ENCODE data around the gene TPD52L1. TPM values are rescaled to one million over a fixed set of nuclear protein-coding genes. Genes with fewer than 3 reads are reported as not detected.

TPD52L1 gene
- total and polyA plus RNA-seq, 2 of the 13 experiments (the other 11 are each of a cell fraction or from before 2014, with no cell fraction given) = 0.49 to 0.53 TPM

DNA sequence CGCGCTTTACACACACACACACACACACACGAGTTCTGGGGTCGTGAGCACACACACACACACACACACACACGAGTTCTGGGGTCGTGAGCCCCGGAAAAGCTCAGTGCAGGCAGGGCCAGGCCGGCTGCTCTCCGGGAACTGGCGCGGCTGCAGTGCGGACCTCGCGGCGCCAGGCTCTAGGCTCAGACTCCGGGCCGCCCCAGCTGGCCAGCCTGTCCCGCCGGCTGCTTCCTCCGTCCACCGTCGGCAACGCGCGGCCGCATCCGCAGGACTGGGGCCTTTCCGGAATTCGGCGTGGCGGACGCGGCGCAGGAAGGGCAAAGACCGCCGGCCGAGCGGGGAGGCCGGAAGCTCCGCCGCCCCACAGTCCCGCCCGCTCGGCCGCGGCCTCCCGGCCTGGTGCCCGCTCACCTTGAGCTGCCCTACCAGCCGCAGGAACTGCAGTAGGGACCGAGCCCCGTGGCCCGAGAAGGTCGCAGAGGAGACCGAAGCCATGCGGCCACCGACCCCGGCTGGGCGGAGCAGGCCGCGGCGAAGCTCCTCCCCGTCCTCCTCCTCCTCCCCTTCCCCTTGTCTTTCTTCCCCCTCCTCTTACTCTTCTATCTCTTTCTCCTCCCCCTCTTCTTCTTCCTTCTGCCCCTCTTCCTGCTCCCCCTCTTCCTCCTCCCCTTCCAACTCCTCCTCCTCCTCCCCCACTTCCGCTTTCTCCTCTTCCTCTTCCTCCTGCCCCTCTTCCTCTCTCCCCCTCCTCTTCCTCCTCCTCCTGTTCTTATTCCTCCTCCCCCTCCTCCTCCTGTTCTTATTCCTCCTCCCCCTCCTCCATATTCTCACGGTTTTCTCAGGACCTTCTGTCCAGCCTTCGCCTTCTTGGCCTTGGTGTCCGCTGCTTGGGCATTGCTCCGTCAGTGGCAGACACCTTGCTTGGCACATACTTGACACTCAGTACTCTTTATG lies 148.1 kb downstream of the TPD52L1 start, which contains the start of gene HDDC2 (continued):
- TF ChIP-seq GATAD2A (CRISPR knock-in tag; IDR thresholded peaks at IDR 0.05) = peak; percentile 51; the same call in 1 of the 2 replicates
- TF ChIP-seq ZNF766 (CRISPR knock-in tag; IDR thresholded peaks at IDR 0.05; ENCODE audit: borderline replicate concordance) = peak; percentile 96
- TF ChIP-seq ATF7 (IDR thresholded peaks at IDR 0.05) = no peak
- TF ChIP-seq ATF7 (CRISPR knock-in tag; IDR thresholded peaks at IDR 0.05) = peak; percentile 90
- TF ChIP-seq, protein P1, sequence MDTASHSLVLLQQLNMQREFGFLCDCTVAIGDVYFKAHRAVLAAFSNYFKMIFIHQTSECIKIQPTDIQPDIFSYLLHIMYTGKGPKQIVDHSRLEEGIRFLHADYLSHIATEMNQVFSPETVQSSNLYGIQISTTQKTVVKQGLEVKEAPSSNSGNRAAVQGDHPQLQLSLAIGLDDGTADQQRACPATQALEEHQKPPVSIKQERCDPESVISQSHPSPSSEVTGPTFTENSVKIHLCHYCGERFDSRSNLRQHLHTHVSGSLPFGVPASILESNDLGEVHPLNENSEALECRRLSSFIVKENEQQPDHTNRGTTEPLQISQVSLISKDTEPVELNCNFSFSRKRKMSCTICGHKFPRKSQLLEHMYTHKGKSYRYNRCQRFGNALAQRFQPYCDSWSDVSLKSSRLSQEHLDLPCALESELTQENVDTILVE (CRISPR knock-in tag; IDR thresholded peaks at IDR 0.05) = peak; percentile 84; the same call in 1 of the 2 replicates
- TF ChIP-seq ZNF749 (CRISPR knock-in tag; IDR thresholded peaks at IDR 0.05; ENCODE audit: borderline replicate concordance) = peak; percentile 80
- TF ChIP-seq U2AF1 (optimal IDR thresholded peaks at IDR 0.05; ENCODE audit: low read depth, low read length) = peak; percentile 86
- 0 out of 2 replicates have a peak, but pooled peaks have one; percentile 34 for TF ChIP-seq ZNF660 (CRISPR knock-in tag; IDR thresholded peaks at IDR 0.05; ENCODE audit: borderline replicate concordance, low read depth)
- no peak for TF ChIP-seq ATAD3A (CRISPR knock-in tag; IDR thresholded peaks at IDR 0.05)
- peak; percentile 97 for TF ChIP-seq MYC (CRISPR knock-in tag; IDR thresholded peaks at IDR 0.05; ENCODE audit: borderline replicate concordance)
- TF ChIP-seq HOMEZ (CRISPR knock-in tag; IDR thresholded peaks at IDR 0.05; ENCODE audit: low read depth) = peak; percentile 62
- peak; percentile 95 for TF ChIP-seq ZNF224 (CRISPR knock-in tag; IDR thresholded peaks at IDR 0.05)
- no peak for TF ChIP-seq TCF7L2 (IDR thresholded peaks at IDR 0.05; ENCODE audit: low read depth, low read length)
- TF ChIP-seq TBP (CRISPR knock-in tag; IDR thresholded peaks at IDR 0.05) = peak; percentile 87; the same call in 1 of the 2 replicates
- TF ChIP-seq CEBPG (CRISPR knock-in tag; IDR thresholded peaks at IDR 0.05) = 0 out of 2 replicates have a peak, but pooled peaks have one; percentile 27
- TF ChIP-seq SUZ12 (IDR thresholded peaks at IDR 0.05; ENCODE audit: low read depth, low read length) = no peak
- TF ChIP-seq, protein P2, sequence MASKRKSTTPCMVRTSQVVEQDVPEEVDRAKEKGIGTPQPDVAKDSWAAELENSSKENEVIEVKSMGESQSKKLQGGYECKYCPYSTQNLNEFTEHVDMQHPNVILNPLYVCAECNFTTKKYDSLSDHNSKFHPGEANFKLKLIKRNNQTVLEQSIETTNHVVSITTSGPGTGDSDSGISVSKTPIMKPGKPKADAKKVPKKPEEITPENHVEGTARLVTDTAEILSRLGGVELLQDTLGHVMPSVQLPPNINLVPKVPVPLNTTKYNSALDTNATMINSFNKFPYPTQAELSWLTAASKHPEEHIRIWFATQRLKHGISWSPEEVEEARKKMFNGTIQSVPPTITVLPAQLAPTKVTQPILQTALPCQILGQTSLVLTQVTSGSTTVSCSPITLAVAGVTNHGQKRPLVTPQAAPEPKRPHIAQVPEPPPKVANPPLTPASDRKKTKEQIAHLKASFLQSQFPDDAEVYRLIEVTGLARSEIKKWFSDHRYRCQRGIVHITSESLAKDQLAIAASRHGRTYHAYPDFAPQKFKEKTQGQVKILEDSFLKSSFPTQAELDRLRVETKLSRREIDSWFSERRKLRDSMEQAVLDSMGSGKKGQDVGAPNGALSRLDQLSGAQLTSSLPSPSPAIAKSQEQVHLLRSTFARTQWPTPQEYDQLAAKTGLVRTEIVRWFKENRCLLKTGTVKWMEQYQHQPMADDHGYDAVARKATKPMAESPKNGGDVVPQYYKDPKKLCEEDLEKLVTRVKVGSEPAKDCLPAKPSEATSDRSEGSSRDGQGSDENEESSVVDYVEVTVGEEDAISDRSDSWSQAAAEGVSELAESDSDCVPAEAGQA (IDR thresholded peaks at IDR 0.05; ENCODE audit: low read depth) = peak; percentile 77; the same call in 1 of the 2 replicates
- TF ChIP-seq, protein P2 (CRISPR knock-in tag; IDR thresholded peaks at IDR 0.05; ENCODE audit: borderline replicate concordance) = 0 out of 2 replicates have a peak, but pooled peaks have one; percentile 56
- TF ChIP-seq PPARG (CRISPR knock-in tag; conservative IDR thresholded peaks at IDR 0.05) = peak; percentile 82
- TF ChIP-seq MED1 (CRISPR knock-in tag; IDR thresholded peaks at IDR 0.05) = peak; percentile 92
- no peak for TF ChIP-seq ZBTB21 (CRISPR knock-in tag; IDR thresholded peaks at IDR 0.05)
- no peak for TF ChIP-seq KLF11 (CRISPR knock-in tag; IDR thresholded peaks at IDR 0.05)
- TF ChIP-seq NFIB (CRISPR knock-in tag; IDR thresholded peaks at IDR 0.05; ENCODE audit: borderline replicate concordance) = no peak
